Neural cell (in vitro differentiated cells): Measurements from ENCODE around the gene FCHO1. TPM values are rescaled to one million over a fixed set of nuclear protein-coding genes. Genes with fewer than 3 reads are reported as not detected.

Experiments
- H2AFZ ChIP-seq: fragments of 200-600, 300-800 bp; sonication (generic), shearing (Covaris generic); 2 replicates; pipeline ENCODE4 v1.6.0; 2014; ENCODE audit warnings: low read depth, mild to moderate bottlenecking, antibody characterized with exemption, low read length, moderate library complexity
- H3F3A ChIP-seq: fragments of 200-600 bp; shearing (Covaris generic); 2 replicates; pipeline ENCODE4 v1.6.1; 2016; ENCODE audit warnings: mild to moderate bottlenecking, moderate library complexity, mixed read lengths, antibody characterized with exemption, low read length; ENCODE audit not compliant: insufficient read depth, poor library complexity, severe bottlenecking
- H3K27ac ChIP-seq: fragments of 200-600, 300-800 bp; sonication (generic), shearing (Covaris generic); 2 replicates; pipeline ENCODE4 v1.5.1; 2014; ENCODE audit warnings: mild to moderate bottlenecking, low read length, moderate library complexity
- H3K27me3 ChIP-seq: fragments of 300-800, 200-600 bp; sonication (generic), shearing (Covaris generic); 2 replicates; pipeline ENCODE4 v1.6.0; 2014; ENCODE audit warnings: mild to moderate bottlenecking, low read depth, low read length, moderate library complexity; ENCODE audit not compliant: insufficient read depth
- H3K36me3 ChIP-seq: fragments of 300-800, 200-600 bp; sonication (generic), shearing (Covaris generic); 2 replicates; pipeline ENCODE4 v1.5.1; 2014; ENCODE audit warnings: mild to moderate bottlenecking, antibody characterized with exemption, low read length, moderate library complexity; ENCODE audit not compliant: insufficient read depth
- H3K4me2 ChIP-seq: fragments of 300-800, 200-600 bp; sonication (generic), shearing (Covaris generic); 2 replicates; pipeline ENCODE4 v1.6.0; 2014; ENCODE audit warnings: mild to moderate bottlenecking, low read length
- H3K4me3 ChIP-seq: fragments of 300-800, 200-600 bp; sonication (generic), shearing (Covaris generic); 2 replicates; pipeline ENCODE4 v1.5.1; 2014; ENCODE audit warnings: mild to moderate bottlenecking, low read length, moderate library complexity
- H3K79me2 ChIP-seq: fragments of 200-600 bp; shearing (Covaris generic); replicated peaks from 2 replicates; pipeline ENCODE4 v1.6.0; 2014; ENCODE audit warnings: mild to moderate bottlenecking, low read length, moderate library complexity; ENCODE audit not compliant: insufficient read depth
- H3K9ac ChIP-seq: fragments of 300-800, 200-600 bp; sonication (generic), shearing (Covaris generic); 2 replicates; pipeline ENCODE4 v1.6.1; 2016; ENCODE audit warnings: mild to moderate bottlenecking, low read length, mixed read lengths
- H3K9me2 ChIP-seq: fragments of 200-600 bp; shearing (Covaris generic); 2 replicates; pipeline ENCODE4 v1.6.1; 2016; ENCODE audit warnings: mild to moderate bottlenecking, low read length, mixed read lengths; ENCODE audit not compliant: insufficient read depth
- H3K9me3 ChIP-seq: fragments of 200-600, 300-800 bp; sonication (generic), shearing (Covaris generic); 2 replicates; pipeline ENCODE4 v1.6.1; 2016; ENCODE audit warnings: mild to moderate bottlenecking, mixed run types, low read length, moderate library complexity, mixed read lengths
- H4K20me1 ChIP-seq: fragments of 200-600 bp; shearing (Covaris generic); 2 replicates; pipeline ENCODE4 v1.6.1; 2016; ENCODE audit warnings: mild to moderate bottlenecking, mixed run types; ENCODE audit not compliant: insufficient read depth
- EP300 ChIP-seq: fragments of 450-650 bp; conservative IDR thresholded peaks from 2 replicates; pipeline ENCODE4 v1.6.1; 2014; ENCODE audit warnings: antibody characterized with exemption, mild to moderate bottlenecking, moderate library complexity; ENCODE audit not compliant: poor library complexity, severe bottlenecking
- EZH2 ChIP-seq: fragments of 200-600, 300-800 bp; shearing (Covaris generic), sonication (generic); IDR thresholded peaks from 2 replicates; pipeline ENCODE4 v1.6.1; 2014; ENCODE audit warnings: antibody characterized with exemption, low read length, borderline replicate concordance, mild to moderate bottlenecking; ENCODE audit not compliant: insufficient read depth, poor library complexity, severe bottlenecking
- MXI1 ChIP-seq: fragments of 450-650 bp; conservative IDR thresholded peaks from 2 replicates; pipeline ENCODE4 v1.6.1; 2014; ENCODE audit warnings: antibody characterized with exemption, mild to moderate bottlenecking; ENCODE audit not compliant: poor library complexity, severe bottlenecking
- POLR2AphosphoS5 ChIP-seq: IDR thresholded peaks from 2 replicates; pipeline ENCODE4 v1.6.1; 2012
- RAD21 ChIP-seq: fragments of 450-650 bp; conservative IDR thresholded peaks from 2 replicates; pipeline ENCODE4 v1.6.1; 2014; ENCODE audit warnings: antibody characterized with exemption, mild to moderate bottlenecking, moderate library complexity
- SMC3 ChIP-seq: fragments of 450-650 bp; conservative IDR thresholded peaks from 2 replicates; pipeline ENCODE4 v1.6.1; 2014; ENCODE audit warnings: antibody characterized with exemption, mild to moderate bottlenecking, moderate library complexity; ENCODE audit not compliant: poor library complexity
- TAF1 ChIP-seq: IDR thresholded peaks from 2 replicates; pipeline ENCODE4 v1.6.1; 2012; ENCODE audit warnings: low read depth
- polyA plus RNA-seq: library from polyadenylated mRNA; depleted of rRNA; stranded (reverse); fragments of >200 nt; gene quantifications from 2 replicates; pipeline ENCODE4 v1.2.3, GENCODE V29; 2014
- TF ChIP-seq, protein P1 (sequence below): IDR thresholded peaks from 2 replicates; pipeline ENCODE4 v1.6.1; 2012; ENCODE audit warnings: borderline replicate concordance
- TF ChIP-seq, protein P2 (sequence below): fragments of 450-650 bp; IDR thresholded peaks from 2 replicates; pipeline ENCODE4 v1.5.1; 2014; ENCODE audit warnings: antibody characterized with exemption, mild to moderate bottlenecking, moderate library complexity; ENCODE audit not compliant: poor library complexity, severe bottlenecking

Gene FCHO1
- polyA plus RNA-seq, 1 donor from 2014 or later, result 39.7 TPM

DNA sequence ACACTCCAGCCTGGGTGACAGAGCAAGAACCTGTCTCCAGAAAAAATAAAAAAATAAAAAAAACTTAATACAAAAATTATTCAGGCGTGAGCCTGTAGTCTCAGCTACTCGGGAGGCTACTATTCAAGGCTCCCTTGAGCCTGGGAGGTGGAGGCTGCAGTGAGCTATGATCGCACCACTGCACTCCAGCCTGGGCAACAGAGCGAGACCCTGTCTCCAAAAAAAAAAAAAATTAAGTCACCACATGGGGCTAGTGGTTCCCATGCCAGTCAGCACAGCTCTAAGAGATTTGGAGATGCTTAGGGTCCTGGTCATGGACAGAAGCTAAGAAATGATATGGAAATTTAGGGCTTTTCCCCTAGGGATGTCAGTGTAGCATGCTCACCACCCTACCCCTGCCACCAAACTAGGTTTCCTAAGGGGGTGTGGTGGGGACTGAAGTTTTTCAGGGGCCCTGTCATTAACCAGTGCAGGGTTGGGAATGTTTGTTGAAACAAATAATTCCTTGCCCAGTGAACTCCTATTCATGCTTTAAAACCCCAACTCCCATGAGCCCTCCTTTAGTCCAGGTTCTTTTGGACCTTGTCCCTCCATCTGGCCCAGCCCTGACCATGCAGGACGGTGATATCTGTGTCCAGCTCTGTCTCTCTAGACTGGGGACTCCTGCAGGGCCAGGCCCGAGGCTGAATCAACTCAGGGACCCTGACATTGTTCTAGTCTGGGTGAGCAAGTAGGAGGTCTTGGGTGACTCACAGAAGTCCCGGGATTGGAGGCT, 1.8 kb downstream of the FCHO1 start:
- no peak overlapping the region for H3K27ac ChIP-seq
- H3K9ac ChIP-seq, result no peak overlapping the region
- no peak overlapping the region for H2AFZ ChIP-seq
- no peaks in the 10 kb centered on the region for H3K27me3 ChIP-seq
- no peaks in the 10 kb centered on the region for H3K9me3 ChIP-seq
- no peaks in the 10 kb centered on the region for H3F3A ChIP-seq
- peaks cover 17% of the 10 kb centered on the region for H3K79me2 ChIP-seq
- TF ChIP-seq MXI1 (no peak), RAD21 (no peak)
- TF ChIP-seq, protein P1, sequence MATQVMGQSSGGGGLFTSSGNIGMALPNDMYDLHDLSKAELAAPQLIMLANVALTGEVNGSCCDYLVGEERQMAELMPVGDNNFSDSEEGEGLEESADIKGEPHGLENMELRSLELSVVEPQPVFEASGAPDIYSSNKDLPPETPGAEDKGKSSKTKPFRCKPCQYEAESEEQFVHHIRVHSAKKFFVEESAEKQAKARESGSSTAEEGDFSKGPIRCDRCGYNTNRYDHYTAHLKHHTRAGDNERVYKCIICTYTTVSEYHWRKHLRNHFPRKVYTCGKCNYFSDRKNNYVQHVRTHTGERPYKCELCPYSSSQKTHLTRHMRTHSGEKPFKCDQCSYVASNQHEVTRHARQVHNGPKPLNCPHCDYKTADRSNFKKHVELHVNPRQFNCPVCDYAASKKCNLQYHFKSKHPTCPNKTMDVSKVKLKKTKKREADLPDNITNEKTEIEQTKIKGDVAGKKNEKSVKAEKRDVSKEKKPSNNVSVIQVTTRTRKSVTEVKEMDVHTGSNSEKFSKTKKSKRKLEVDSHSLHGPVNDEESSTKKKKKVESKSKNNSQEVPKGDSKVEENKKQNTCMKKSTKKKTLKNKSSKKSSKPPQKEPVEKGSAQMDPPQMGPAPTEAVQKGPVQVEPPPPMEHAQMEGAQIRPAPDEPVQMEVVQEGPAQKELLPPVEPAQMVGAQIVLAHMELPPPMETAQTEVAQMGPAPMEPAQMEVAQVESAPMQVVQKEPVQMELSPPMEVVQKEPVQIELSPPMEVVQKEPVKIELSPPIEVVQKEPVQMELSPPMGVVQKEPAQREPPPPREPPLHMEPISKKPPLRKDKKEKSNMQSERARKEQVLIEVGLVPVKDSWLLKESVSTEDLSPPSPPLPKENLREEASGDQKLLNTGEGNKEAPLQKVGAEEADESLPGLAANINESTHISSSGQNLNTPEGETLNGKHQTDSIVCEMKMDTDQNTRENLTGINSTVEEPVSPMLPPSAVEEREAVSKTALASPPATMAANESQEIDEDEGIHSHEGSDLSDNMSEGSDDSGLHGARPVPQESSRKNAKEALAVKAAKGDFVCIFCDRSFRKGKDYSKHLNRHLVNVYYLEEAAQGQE, result no peak
- no peaks in the 10 kb centered on the region for H3K9me2 ChIP-seq
- no peaks in the 10 kb centered on the region for H3K36me3 ChIP-seq
- H4K20me1 ChIP-seq, result no peaks in the 10 kb centered on the region
- H3K4me2 ChIP-seq, result no peak overlapping the region
- H3K4me3 ChIP-seq, result no peak overlapping the region

DNA sequence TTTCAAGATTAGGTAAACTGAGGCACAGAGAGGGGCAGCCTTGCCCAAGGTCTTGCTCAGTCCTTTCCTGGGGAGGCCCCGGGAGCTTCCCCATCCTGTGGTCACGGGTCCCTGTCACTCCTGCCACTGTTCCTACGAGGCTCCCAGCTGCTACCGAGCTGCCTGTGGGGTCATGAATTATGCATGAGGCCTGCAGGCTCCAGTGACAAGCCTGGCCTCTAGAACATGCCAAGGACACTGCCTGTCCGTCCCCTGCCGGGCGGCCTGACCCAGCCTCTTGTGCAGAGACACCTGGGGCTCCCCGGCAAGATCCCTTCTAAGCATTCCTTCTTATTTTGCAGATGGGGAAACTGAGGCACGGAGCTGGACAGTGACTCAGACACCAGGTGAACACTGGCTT, 2.7 kb downstream of the FCHO1 start:
- Histone ChIP-seq H3K9me3 (no peaks in the 10 kb centered on the region), H3K9ac (no peak overlapping the region), H3K27me3 (no peaks in the 10 kb centered on the region), H3K9me2 (no peaks in the 10 kb centered on the region), H3F3A (no peaks in the 10 kb centered on the region), H3K79me2 (peaks cover 8% of the 10 kb centered on the region), H2AFZ (no peak overlapping the region), H3K4me2 (no peak overlapping the region), H4K20me1 (no peaks in the 10 kb centered on the region), H3K36me3 (no peaks in the 10 kb centered on the region), H3K4me3 (no peak overlapping the region), H3K27ac (no peak overlapping the region)
- TF ChIP-seq TAF1 (no peak), MXI1 (no peak), EZH2 (no peak), EP300 (no peak), RAD21 (no peak), SMC3 (no peak), POLR2AphosphoS5 (no peak)
- TF ChIP-seq, protein P1, result no peak
- TF ChIP-seq, protein P2, sequence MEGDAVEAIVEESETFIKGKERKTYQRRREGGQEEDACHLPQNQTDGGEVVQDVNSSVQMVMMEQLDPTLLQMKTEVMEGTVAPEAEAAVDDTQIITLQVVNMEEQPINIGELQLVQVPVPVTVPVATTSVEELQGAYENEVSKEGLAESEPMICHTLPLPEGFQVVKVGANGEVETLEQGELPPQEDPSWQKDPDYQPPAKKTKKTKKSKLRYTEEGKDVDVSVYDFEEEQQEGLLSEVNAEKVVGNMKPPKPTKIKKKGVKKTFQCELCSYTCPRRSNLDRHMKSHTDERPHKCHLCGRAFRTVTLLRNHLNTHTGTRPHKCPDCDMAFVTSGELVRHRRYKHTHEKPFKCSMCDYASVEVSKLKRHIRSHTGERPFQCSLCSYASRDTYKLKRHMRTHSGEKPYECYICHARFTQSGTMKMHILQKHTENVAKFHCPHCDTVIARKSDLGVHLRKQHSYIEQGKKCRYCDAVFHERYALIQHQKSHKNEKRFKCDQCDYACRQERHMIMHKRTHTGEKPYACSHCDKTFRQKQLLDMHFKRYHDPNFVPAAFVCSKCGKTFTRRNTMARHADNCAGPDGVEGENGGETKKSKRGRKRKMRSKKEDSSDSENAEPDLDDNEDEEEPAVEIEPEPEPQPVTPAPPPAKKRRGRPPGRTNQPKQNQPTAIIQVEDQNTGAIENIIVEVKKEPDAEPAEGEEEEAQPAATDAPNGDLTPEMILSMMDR, result no peak
